Hepatocyte (in vitro differentiated cells): Measurements from ENCODE around the gene RASSF4. TPM values are rescaled to one million over a fixed set of nuclear protein-coding genes. Genes with fewer than 3 reads are reported as not detected.
A peak's percentile ranks its signal among the peaks of the same experiment; 100 is the strongest.

Experiments
- DNase-seq: peaks from one replicate; pipeline ENCODE4 v3.0.0-alpha.2; 2016; ENCODE audit warnings: low spot score
- H2AFZ ChIP-seq: fragments of 200-600 bp; sonication (generic); 2 replicates; pipeline ENCODE4 v1.6.0; 2016; ENCODE audit warnings: antibody characterized with exemption, mild to moderate bottlenecking
- H3K27ac ChIP-seq: fragments of 200-600 bp; sonication (generic); 2 replicates; pipeline ENCODE4 v1.5.1; 2016; ENCODE audit warnings: mild to moderate bottlenecking
- H3K27me3 ChIP-seq: fragments of 200-600 bp; sonication (generic); 2 replicates; pipeline ENCODE4 v1.6.1; 2016
- H3K36me3 ChIP-seq: fragments of 200-600 bp; sonication (generic); replicated peaks from 2 replicates; pipeline ENCODE4 v1.5.1; 2016; ENCODE audit warnings: low read depth; ENCODE audit not compliant: insufficient read depth
- H3K4me1 ChIP-seq: fragments of 200-600 bp; sonication (generic); 2 replicates; pipeline ENCODE4 v1.5.1; 2016; ENCODE audit warnings: mild to moderate bottlenecking, moderate library complexity; ENCODE audit not compliant: insufficient read depth
- H3K4me2 ChIP-seq: fragments of 200-600 bp; sonication (generic); 2 replicates; pipeline ENCODE4 v1.6.0; 2016
- H3K4me3 ChIP-seq: fragments of 200-600 bp; sonication (generic); 2 replicates; pipeline ENCODE4 v1.5.1; 2016; ENCODE audit warnings: mild to moderate bottlenecking
- H3K79me2 ChIP-seq: fragments of 200-600 bp; sonication (generic); 2 replicates; pipeline ENCODE4 v1.6.0; 2017; ENCODE audit warnings: mild to moderate bottlenecking
- H3K9me2 ChIP-seq: fragments of 200-600 bp; sonication (generic); replicated peaks from 2 replicates; pipeline ENCODE4 v1.6.0; 2017; ENCODE audit warnings: mild to moderate bottlenecking; ENCODE audit not compliant: insufficient read depth
- H3K9me3 ChIP-seq: fragments of 200-600 bp; sonication (generic); 2 replicates; pipeline ENCODE4 v1.5.1; 2016; ENCODE audit warnings: low read depth, mild to moderate bottlenecking
- H4K20me1 ChIP-seq: fragments of 200-600 bp; sonication (generic); 2 replicates; pipeline ENCODE4 v1.6.0; 2016; ENCODE audit warnings: mild to moderate bottlenecking; ENCODE audit not compliant: insufficient read depth, poor library complexity, severe bottlenecking
- CTCF ChIP-seq: fragments of 200-600 bp; sonication (generic); IDR thresholded peaks from 2 replicates; pipeline ENCODE4 v1.5.1; 2016; ENCODE audit warnings: antibody characterized with exemption, mild to moderate bottlenecking; ENCODE audit not compliant: poor library complexity
- EZH2 ChIP-seq: fragments of 200-600 bp; sonication (generic); IDR thresholded peaks from 2 replicates; pipeline ENCODE4 v1.6.1; 2016; ENCODE audit warnings: antibody characterized with exemption, mild to moderate bottlenecking, borderline replicate concordance
- EZH2phosphoT487 ChIP-seq: fragments of 200-600 bp; sonication (generic); IDR thresholded peaks from one replicate; pipeline ENCODE4 v1.6.1; 2018; ENCODE audit warnings: antibody characterized with exemption, mild to moderate bottlenecking, low read depth, moderate library complexity; ENCODE audit not compliant: unreplicated experiment, severe bottlenecking
- WGBS: methylation state at CpG from one replicate; pipeline ENCODE4 v1.1.6; 2016; ENCODE audit warnings: low lambda C conversion rate; ENCODE audit errors: missing lambda C conversion rate; 5-methylcytosine and 5-hydroxymethylcytosine counted together
- polyA plus RNA-seq: library from polyadenylated mRNA; unstranded; fragments of >200 nt; fragmentation: Nextera tagmentation; extraction: Ambion mirVana; gene quantifications from 2 replicates; pipeline ENCODE4 v1.2.1, GENCODE V29; 2016
- total RNA-seq: library from RNA; depleted of rRNA; stranded (reverse); fragments of >200 nt; gene quantifications from 2 replicates; pipeline ENCODE4 v1.2.3, GENCODE V29; 2014

The RASSF4 gene
- total and polyA plus RNA-seq, 2 experiments from 2014 or later, result 19.2 to 20.1 TPM

DNA sequence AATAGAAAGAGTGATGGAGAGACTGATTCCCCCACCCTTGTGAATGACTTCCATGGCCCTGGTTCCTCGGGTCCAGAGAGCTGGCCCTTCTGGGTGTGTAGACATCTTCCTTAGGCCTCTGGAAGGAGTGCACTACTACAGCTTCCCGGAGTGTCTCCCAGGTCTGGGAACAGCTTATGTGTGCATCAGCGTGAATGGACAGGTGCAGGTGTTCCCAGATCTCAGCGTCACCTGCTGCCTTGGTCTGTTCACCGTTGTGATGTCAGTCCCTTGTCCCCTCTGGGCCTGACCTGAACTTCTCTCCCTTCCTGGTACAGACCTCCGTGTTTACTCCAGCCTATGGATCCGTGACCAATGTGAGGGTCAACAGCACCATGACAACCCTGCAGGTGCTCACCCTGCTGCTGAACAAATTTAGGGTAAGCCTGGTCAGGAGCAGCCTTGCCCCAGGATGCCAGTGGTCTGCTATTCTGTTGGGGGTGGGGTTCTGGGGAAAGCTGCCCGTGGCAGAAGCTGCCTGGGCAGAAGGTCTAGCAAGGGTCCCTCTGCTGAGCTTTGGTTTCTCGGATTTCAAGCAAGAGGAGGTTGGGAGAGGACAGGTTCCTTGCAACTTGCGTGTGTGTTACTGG, 29.5 kb downstream of the RASSF4 start:
- Histone ChIP-seq H3K27me3 (no peaks in the 10 kb centered on the region), H2AFZ (no peak overlapping the region), H4K20me1 (no peaks in the 10 kb centered on the region), H3K79me2 (no peaks in the 10 kb centered on the region), H3K9me2 (no peaks in the 10 kb centered on the region), H3K4me3 (no peak overlapping the region), H3K4me2 (no peak overlapping the region), H3K27ac (no peak overlapping the region), H3K36me3 (no peaks in the 10 kb centered on the region), H3K9me3 (no peaks in the 10 kb centered on the region), H3K4me1 (peaks cover 29% of the 10 kb centered on the region)
- 88% methylated on average over 10 of the region's 10 CpGs for WGBS
- TF ChIP-seq EZH2phosphoT487 (no peak), CTCF (no peak), EZH2 (no peak)
- DNase-seq, result no peak

DNA sequence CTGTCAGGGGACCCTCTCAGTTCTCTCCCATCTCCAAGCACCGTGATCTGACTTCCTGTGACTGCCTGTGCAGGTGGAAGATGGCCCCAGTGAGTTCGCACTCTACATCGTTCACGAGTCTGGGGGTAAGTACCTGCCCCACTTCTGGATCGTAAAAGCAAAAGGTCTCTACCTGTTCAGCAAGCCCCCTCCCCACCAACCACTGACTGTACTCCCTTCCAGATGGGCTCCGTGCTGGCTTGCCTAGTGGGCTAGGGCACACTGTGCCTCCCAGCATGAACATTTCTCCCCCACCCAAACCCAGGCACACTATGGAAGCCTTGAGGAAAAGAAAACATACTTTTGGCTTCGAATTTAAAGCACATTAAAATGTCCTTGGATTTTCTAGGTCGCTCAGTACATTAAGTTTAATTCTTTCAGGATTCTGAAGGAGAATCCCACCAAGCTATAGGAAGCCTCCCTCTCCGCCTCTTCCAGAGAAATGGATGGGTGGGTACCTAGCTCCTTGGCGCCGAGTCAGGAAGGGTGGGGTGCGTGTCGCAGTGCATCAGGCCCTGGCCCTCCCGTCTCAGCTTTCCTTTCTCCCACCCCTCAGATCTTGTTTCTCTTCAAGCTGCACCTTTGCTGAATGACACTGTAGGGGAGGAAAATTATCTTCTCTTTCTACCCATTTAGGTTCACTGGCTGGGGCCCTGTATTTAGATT, 30.1 kb downstream of the RASSF4 start:
- Histone ChIP-seq H4K20me1 (no peaks in the 10 kb centered on the region), H3K36me3 (no peaks in the 10 kb centered on the region), H3K27me3 (no peaks in the 10 kb centered on the region), H3K4me3 (no peak overlapping the region), H3K4me1 (peaks cover 29% of the 10 kb centered on the region), H3K9me2 (no peaks in the 10 kb centered on the region), H2AFZ (no peak overlapping the region), H3K27ac (peak overlapping the region; percentile 59), H3K9me3 (no peaks in the 10 kb centered on the region), H3K4me2 (peak overlapping the region; percentile 54), H3K79me2 (no peaks in the 10 kb centered on the region)
- no peak for TF ChIP-seq EZH2
- TF ChIP-seq CTCF, result no peak
- TF ChIP-seq EZH2phosphoT487, result no peak
- 74% methylated on average over 14 of the region's 14 CpGs for WGBS
- no peak for DNase-seq

DNA sequence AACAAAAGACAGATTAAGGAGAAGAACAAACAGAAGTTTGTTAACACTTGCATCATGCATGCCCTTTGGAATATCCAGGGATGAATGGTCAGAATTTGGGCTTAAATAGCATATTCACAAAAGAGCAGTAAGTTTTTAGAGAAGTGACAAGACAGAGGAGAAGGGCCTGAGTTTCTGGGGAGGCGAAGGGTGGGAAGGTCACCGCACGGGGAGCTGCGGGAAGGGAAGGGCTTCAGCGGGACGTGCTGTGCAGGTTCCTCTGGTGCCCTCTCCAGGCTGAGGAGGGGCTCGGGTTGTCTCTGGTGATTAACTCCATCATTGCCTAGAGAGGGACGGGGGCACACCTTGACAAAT, 30.7 kb downstream of the RASSF4 start:
- no peaks in the 10 kb centered on the region for H3K36me3 ChIP-seq

More for the DNA sequence above, 30.7 kb downstream of the RASSF4 start:
- no peaks in the 10 kb centered on the region for H3K79me2 ChIP-seq
- H2AFZ ChIP-seq, result no peak overlapping the region
- no peaks in the 10 kb centered on the region for H3K27me3 ChIP-seq
- H3K4me2 ChIP-seq, result peak overlapping the region; percentile 54
- H3K4me3 ChIP-seq, result no peak overlapping the region
- TF ChIP-seq CTCF (peak; percentile 45), EZH2 (no peak), EZH2phosphoT487 (no peak)
- no peaks in the 10 kb centered on the region for H3K9me3 ChIP-seq
- peaks cover 25% of the 10 kb centered on the region for H3K4me1 ChIP-seq
- no peak for DNase-seq
- H3K27ac ChIP-seq, result peak overlapping the region; percentile 59
- 17% methylated on average over 6 of the region's 8 CpGs for WGBS
- no peaks in the 10 kb centered on the region for H3K9me2 ChIP-seq
- no peaks in the 10 kb centered on the region for H4K20me1 ChIP-seq
